PFSK-1 (cell line): ENCODE results near the gene KLHL2.

Experiments
- FOXP2 ChIP-seq: optimal IDR thresholded peaks from 2 replicates; pipeline ENCODE3; 2011; ENCODE audit warnings: borderline replicate concordance, control low read depth, inconsistent platforms; ENCODE audit not compliant: insufficient read depth; ENCODE audit errors: extremely low read length, extremely low read depth
- POLR2AphosphoS5 ChIP-seq: IDR thresholded peaks from 2 replicates; pipeline ENCODE4 v1.6.1; 2012; ENCODE audit warnings: low read depth, mild to moderate bottlenecking, control low read depth, low read length, moderate library complexity
- SIN3A ChIP-seq: IDR thresholded peaks from 2 replicates; pipeline ENCODE4 v1.6.1; 2012; ENCODE audit warnings: mild to moderate bottlenecking, low read length, moderate library complexity, borderline replicate concordance; ENCODE audit not compliant: insufficient read depth
- TAF1 ChIP-seq: IDR thresholded peaks from 2 replicates; pipeline ENCODE4 v1.6.1; 2012; ENCODE audit warnings: low read length, control low read depth, borderline replicate concordance; ENCODE audit not compliant: insufficient read depth
- TF ChIP-seq, protein P1 (sequence below), 2 experiments: IDR thresholded peaks; 2 replicates each; pipeline versions ENCODE4 v1.6.1 to v1.8.0; 2011 to 2012; ENCODE audit warnings: low read depth in 2 of 2, low read length in 2 of 2, control low read depth in 1 of 2, inconsistent platforms in 1 of 2, mild to moderate bottlenecking in 1 of 2, moderate library complexity in 1 of 2; ENCODE audit not compliant: insufficient read depth in 1 of 2

The KLHL2 gene

DNA sequence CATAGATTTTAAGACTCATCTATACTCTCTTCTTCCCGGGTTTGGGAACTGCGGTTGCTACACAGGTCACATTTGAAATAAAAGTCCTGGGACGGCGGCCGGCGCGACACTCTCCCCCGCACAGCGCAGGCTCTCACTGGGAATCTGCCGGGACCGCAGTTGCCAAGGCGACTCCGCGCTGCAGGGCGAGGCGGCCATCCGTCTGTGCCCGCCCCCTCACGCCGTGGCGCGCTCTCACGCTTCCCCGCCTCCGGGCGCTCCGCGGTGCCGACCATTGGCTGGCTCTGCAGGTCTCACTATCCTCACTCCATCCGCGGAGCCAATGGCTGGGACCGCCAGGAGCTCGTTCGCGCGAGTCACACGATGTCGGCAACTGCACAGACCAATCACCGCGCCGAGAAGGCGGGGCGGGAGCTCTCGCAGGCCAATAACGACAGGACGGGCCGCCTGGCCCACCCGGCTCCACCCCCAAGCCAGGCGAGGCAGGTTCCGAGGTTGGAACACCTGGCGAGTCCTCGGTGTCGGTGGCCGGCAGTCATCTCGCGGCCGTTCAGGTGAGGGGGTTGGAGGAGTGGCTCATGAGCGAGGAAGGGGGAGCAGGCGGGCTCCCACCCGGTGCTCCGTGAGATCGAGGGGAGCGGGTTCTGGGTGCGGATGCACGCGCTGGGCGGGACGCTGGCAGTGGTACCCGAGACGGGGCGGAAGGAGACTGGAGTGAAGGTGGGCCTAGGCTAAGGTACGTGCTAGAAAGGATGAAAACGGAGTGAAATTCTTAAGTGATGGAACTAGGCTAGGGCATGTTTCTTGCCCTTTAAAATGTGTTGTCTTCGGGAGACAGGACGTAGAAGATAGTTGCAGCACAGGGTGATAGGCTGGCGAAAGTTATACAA is 120.1 kb downstream of the KLHL2 start, which contains the start of gene MSMO1:
Gene MSMO1 (plus strand): TSS at position 459 of the 890 bp plus-strand sequence. CDS start 5,702 bp downstream, outside the sequence.
- TF ChIP-seq POLR2AphosphoS5 (0 out of 2 replicates have a peak, but pooled peaks have one; percentile 46), FOXP2 (peak; percentile 73), SIN3A (no peak), TAF1 (no peak)
- TF ChIP-seq, protein P1, sequence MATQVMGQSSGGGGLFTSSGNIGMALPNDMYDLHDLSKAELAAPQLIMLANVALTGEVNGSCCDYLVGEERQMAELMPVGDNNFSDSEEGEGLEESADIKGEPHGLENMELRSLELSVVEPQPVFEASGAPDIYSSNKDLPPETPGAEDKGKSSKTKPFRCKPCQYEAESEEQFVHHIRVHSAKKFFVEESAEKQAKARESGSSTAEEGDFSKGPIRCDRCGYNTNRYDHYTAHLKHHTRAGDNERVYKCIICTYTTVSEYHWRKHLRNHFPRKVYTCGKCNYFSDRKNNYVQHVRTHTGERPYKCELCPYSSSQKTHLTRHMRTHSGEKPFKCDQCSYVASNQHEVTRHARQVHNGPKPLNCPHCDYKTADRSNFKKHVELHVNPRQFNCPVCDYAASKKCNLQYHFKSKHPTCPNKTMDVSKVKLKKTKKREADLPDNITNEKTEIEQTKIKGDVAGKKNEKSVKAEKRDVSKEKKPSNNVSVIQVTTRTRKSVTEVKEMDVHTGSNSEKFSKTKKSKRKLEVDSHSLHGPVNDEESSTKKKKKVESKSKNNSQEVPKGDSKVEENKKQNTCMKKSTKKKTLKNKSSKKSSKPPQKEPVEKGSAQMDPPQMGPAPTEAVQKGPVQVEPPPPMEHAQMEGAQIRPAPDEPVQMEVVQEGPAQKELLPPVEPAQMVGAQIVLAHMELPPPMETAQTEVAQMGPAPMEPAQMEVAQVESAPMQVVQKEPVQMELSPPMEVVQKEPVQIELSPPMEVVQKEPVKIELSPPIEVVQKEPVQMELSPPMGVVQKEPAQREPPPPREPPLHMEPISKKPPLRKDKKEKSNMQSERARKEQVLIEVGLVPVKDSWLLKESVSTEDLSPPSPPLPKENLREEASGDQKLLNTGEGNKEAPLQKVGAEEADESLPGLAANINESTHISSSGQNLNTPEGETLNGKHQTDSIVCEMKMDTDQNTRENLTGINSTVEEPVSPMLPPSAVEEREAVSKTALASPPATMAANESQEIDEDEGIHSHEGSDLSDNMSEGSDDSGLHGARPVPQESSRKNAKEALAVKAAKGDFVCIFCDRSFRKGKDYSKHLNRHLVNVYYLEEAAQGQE (IDR thresholded peaks at IDR 0.05; ENCODE audit: insufficient read depth in 1 of 2, low read depth in 2 of 2, low read length in 2 of 2), result 0 out of 4 replicates have a peak, but pooled peaks of 1 of the 2 experiments have one; percentile 26

DNA sequence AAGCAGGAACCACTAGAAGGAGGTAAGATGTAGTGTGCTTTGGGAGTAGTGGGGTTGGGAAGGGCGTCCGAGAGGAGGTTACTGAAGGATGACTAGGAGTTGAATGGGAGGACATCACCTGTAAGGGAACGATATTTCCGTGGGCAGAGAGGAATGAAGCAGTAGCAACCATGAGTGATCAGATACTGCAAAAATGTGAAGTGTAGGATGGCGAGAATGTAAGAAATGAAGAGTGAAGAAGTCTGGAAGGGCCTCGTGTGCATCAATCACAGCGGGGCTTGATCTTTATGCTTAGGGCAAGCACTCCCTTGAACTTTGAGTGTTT is 120.7 kb downstream of the KLHL2 start:
- TF ChIP-seq FOXP2, result no peak
- TF ChIP-seq TAF1, result no peak
- TF ChIP-seq, protein P1 (IDR thresholded peaks at IDR 0.05; ENCODE audit: insufficient read depth in 1 of 2, low read depth in 2 of 2, low read length in 2 of 2), result no peak
- no peak for TF ChIP-seq POLR2AphosphoS5
- no peak for TF ChIP-seq SIN3A

DNA sequence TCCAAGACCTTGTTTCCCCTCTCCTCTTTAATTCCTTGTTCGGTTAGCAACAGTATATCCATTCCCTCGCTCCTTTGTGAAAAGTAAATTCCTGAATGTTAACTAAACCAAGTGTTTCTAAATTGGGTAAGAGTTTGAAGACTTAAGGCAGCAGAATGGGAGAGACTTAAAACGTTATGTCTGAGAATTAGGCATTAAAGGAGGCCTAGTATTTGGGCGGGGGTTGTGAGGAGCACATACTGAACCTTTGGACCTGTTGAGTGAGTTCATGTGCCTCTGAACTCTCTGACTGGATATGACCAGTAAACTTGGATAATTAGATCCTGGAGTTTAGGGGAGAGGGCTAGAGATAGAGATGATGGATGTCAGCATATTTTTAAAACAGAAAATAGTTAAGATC is 121.3 kb downstream of the KLHL2 start:
- TF ChIP-seq, protein P1 (IDR thresholded peaks at IDR 0.05; ENCODE audit: insufficient read depth in 1 of 2, low read depth in 2 of 2, low read length in 2 of 2), result no peak
- no peak for TF ChIP-seq TAF1

DNA sequence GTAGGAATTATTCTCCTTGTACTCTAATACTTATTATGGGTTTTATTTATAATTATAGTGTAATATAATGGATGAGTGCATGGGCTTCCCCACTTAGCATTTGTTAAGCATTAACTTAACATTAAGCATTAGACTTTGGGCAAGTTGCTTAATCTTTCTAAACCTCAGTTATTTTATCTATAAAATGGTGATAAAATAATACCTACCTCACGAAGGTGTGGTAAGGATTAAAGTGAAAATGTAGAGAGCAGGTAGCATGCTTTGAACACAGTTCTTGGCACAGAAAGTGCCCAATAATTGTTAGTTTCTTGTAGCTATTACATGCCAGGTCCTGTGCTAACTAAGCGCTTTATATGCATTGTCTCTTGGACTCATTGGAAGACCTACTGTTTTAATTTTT is 122.7 kb downstream of the KLHL2 start:
- TF ChIP-seq POLR2AphosphoS5 (no peak), SIN3A (no peak), FOXP2 (no peak), TAF1 (no peak)
- TF ChIP-seq, protein P1 (IDR thresholded peaks at IDR 0.05; ENCODE audit: insufficient read depth in 1 of 2, low read depth in 2 of 2, low read length in 2 of 2), result no peak
